ENCODE data around the gene STYK1. TPM values are rescaled to one million over a fixed set of nuclear protein-coding genes. Genes with fewer than 3 reads are reported as not detected.
A peak's percentile ranks its signal among the peaks of the same experiment; 100 is the strongest.

The STYK1 gene, protein sequence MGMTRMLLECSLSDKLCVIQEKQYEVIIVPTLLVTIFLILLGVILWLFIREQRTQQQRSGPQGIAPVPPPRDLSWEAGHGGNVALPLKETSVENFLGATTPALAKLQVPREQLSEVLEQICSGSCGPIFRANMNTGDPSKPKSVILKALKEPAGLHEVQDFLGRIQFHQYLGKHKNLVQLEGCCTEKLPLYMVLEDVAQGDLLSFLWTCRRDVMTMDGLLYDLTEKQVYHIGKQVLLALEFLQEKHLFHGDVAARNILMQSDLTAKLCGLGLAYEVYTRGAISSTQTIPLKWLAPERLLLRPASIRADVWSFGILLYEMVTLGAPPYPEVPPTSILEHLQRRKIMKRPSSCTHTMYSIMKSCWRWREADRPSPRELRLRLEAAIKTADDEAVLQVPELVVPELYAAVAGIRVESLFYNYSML
- 0.06 and 0.15 TPM in 2 replicates for total RNA-seq (ENCODE audit: low replicate concordance)

DNA sequence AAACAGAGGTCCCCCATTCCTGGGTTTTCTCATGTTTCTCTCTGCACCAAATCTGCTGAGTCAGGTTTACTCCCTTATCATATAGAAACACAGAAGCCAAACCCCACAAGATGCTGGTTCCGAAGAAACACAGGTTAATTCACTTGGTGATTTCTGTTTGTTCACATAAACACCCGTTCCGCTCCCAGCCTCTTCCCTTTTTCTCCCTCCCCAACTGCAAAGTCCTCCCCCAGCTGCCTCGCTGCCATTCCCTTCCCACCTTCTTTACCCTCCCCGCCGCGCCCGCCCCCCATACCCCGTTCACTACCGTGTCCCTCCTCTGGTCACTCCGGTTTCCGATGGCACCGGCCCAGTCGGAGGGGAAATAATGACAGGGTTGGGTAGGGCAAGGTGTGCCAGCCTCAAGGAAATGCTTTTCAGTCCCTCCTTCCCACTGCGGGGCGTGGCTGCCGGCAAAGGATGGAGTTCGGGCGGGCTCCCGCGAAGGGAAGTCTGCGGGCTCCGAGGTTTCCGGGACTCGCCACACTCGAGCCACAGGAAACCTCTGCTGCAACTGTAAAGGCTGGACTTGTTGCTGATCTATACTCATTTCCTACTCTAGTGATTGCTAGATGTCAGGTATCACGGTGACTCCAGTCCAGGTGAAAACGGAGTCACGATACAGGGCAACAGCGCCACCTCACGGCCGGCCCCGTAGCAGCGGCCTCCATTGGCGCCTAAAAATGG is at the start of gene STYK1:
Gene STYK1 (minus strand): TSS at position 394 of the 726 bp plus-strand sequence. CDS start 39,434 bp downstream, outside the sequence.
- no peak within 1 kb of the TSS for H3K27ac Mint-ChIP-seq
- H3K36me3 Mint-ChIP-seq, result no peaks in the 10 kb centered on the region
- peak within 1 kb of the TSS; percentile 86 for H3K4me3 Mint-ChIP-seq
- Histone ChIP-seq H3K27ac (no peak within 1 kb of the TSS), H3K79me2 (ENCODE audit: low read depth) (no peaks in the 10 kb centered on the region), H3K27me3 (peaks cover 19% of the 10 kb centered on the region), H4K20me1 (ENCODE audit: low read depth) (no peaks in the 10 kb centered on the region), H3K9ac (no peak within 1 kb of the TSS), H3K4me1 (no peaks in the 10 kb centered on the region), H3K4me2 (peak within 1 kb of the TSS; percentile 83), H3F3A (ENCODE audit: low read depth) (no peaks in the 10 kb centered on the region), H2AFZ (replicated peaks) (peak within 1 kb of the TSS; percentile 99), H3K9me3 (ENCODE audit: low read depth) (no peaks in the 10 kb centered on the region), H3K4me3 (peak within 1 kb of the TSS; percentile 57), H3K36me3 (no peaks in the 10 kb centered on the region)
- peak; percentile 75 for DNase-seq (ENCODE audit: low spot score)
- H3K4me1 Mint-ChIP-seq, result no peaks in the 10 kb centered on the region
- H3K9me3 Mint-ChIP-seq, result no peaks in the 10 kb centered on the region
- TF ChIP-seq, protein P1, sequence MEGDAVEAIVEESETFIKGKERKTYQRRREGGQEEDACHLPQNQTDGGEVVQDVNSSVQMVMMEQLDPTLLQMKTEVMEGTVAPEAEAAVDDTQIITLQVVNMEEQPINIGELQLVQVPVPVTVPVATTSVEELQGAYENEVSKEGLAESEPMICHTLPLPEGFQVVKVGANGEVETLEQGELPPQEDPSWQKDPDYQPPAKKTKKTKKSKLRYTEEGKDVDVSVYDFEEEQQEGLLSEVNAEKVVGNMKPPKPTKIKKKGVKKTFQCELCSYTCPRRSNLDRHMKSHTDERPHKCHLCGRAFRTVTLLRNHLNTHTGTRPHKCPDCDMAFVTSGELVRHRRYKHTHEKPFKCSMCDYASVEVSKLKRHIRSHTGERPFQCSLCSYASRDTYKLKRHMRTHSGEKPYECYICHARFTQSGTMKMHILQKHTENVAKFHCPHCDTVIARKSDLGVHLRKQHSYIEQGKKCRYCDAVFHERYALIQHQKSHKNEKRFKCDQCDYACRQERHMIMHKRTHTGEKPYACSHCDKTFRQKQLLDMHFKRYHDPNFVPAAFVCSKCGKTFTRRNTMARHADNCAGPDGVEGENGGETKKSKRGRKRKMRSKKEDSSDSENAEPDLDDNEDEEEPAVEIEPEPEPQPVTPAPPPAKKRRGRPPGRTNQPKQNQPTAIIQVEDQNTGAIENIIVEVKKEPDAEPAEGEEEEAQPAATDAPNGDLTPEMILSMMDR (IDR thresholded peaks at IDR 0.05), result peak; percentile 100
- TF ChIP-seq EZH2 (IDR thresholded peaks at IDR 0.05), result peak; percentile 52
- no peak for TF ChIP-seq EZH2phosphoT487 (IDR thresholded peaks at IDR 0.05)
- H3K27me3 Mint-ChIP-seq (ENCODE audit: insufficient read depth, low read depth), result peaks cover 8% of the 10 kb centered on the region

DNA sequence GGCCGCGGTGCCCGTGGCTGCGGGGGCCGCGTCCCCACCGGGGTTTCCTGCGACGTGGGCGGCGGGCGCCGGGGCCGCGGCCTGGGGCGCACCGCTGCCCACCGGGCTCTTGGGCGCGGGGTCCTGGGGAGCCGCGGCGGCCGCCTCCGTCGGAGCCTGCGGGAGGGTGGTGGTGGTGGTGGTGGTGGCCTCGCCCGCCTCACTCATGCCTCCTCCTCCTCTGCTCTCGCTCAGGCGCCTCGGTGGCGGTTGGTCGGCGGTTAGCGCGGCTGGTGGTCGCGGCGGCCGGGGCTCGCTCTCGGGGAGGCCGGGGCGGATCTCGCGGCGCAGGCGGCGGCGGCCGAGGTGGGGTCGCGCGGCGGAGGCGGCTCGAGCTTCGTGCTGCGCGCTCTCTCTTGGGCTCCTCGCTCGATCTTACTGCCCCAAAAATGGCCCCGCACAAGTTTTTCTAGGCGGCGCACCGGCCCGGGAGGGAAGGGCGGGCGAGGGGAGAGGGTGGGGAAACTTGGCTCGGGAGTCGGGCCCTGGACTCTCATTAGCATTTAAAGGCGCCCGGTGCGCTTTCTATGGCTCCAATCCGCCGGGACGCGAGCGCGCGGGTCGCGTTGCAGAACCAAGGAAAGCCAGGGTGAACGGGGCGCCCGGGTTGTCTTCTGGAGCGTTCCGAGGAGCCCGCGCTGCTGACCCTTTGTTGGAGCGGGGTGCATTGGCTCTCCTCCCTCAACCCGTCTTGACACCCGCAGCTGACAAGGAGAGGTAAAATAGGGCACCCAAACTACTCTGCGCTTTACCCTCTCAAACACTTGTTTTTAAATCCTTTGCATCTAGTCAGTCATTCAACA is 49.3 kb upstream of the STYK1 start, which contains the start of gene YBX3:
Gene YBX3 (minus strand): TSS at position 419 of the 842 bp plus-strand sequence. CDS start 212 bp downstream, at position 207.
- no peaks in the 10 kb centered on the region for H3K9me3 Mint-ChIP-seq
- peak within 1 kb of the TSS; percentile 8 for H3K27ac ChIP-seq
- peaks cover 41% of the 10 kb centered on the region for H3K4me1 ChIP-seq
- no peaks in the 10 kb centered on the region for H3K36me3 ChIP-seq
- no peaks in the 10 kb centered on the region for H3K36me3 Mint-ChIP-seq
- peaks cover 28% of the 10 kb centered on the region for H3K4me1 Mint-ChIP-seq
- H3K9ac ChIP-seq, result peak within 1 kb of the TSS; percentile 29
- H2AFZ ChIP-seq (replicated peaks), result peak within 1 kb of the TSS; percentile 83
- H3K4me3 Mint-ChIP-seq, result peak within 1 kb of the TSS; percentile 97
- H3F3A ChIP-seq (ENCODE audit: low read depth), result peaks cover 16% of the 10 kb centered on the region
- DNase-seq (ENCODE audit: low spot score), result peak; percentile 83
- peaks cover 46% of the 10 kb centered on the region for H3K79me2 ChIP-seq (ENCODE audit: low read depth)
- peak within 1 kb of the TSS; percentile 82 for H3K4me3 ChIP-seq
- peak within 1 kb of the TSS; percentile 86 for H3K4me2 ChIP-seq
- no peaks in the 10 kb centered on the region for H3K9me3 ChIP-seq (ENCODE audit: low read depth)
- peaks cover 26% of the 10 kb centered on the region for H3K27me3 ChIP-seq
- H4K20me1 ChIP-seq (ENCODE audit: low read depth), result peaks cover 9% of the 10 kb centered on the region
- peaks cover 8% of the 10 kb centered on the region for H3K27me3 Mint-ChIP-seq (ENCODE audit: insufficient read depth, low read depth)
- H3K27ac Mint-ChIP-seq, result peak within 1 kb of the TSS; percentile 26
- TF ChIP-seq, protein P1 (IDR thresholded peaks at IDR 0.05), result no peak
- no peak for TF ChIP-seq EZH2 (IDR thresholded peaks at IDR 0.05)
- TF ChIP-seq EZH2phosphoT487 (IDR thresholded peaks at IDR 0.05), result no peak

DNA sequence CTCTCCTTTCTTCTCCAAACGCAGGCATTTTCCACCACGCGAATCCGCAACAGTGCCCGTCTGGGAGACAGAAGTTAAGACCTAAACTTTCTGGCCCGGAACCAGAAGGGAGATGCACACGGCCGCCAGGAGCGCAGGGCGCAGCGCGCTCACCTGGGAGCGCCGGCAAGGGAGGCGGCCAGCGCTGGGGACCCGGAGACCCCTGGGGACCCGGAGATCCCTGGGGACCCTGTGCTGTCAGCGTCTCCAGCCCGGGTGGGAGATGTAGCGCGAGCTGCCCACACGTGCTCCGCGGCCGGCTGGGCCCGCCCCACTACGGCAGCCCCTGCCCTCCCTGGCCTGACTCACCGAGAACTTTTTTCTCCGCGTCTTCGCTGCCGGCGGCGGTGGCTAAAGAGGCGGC is 48.7 kb upstream of the STYK1 start:
- H3K36me3 Mint-ChIP-seq, result no peaks in the 10 kb centered on the region
- peak overlapping the region; percentile 86 for H3K4me2 ChIP-seq
- no peak for TF ChIP-seq EZH2 (IDR thresholded peaks at IDR 0.05)
- TF ChIP-seq, protein P1 (IDR thresholded peaks at IDR 0.05), result peak; percentile 28
- H3K27me3 Mint-ChIP-seq (ENCODE audit: insufficient read depth, low read depth), result peaks cover 8% of the 10 kb centered on the region
- H4K20me1 ChIP-seq (ENCODE audit: low read depth), result peaks cover 12% of the 10 kb centered on the region
- H3K4me3 ChIP-seq, result peak overlapping the region; percentile 82
- peaks cover 32% of the 10 kb centered on the region for H3K4me1 Mint-ChIP-seq
- peak; percentile 59 for DNase-seq (ENCODE audit: low spot score)
- H3K27ac ChIP-seq, result peak overlapping the region; percentile 8
- H3K27me3 ChIP-seq, result peaks cover 26% of the 10 kb centered on the region
- H3K4me3 Mint-ChIP-seq, result peak overlapping the region; percentile 97
- peak overlapping the region; percentile 40 for H2AFZ ChIP-seq (replicated peaks)
- peaks cover 47% of the 10 kb centered on the region for H3K4me1 ChIP-seq
- H3F3A ChIP-seq (ENCODE audit: low read depth), result peaks cover 16% of the 10 kb centered on the region
- H3K79me2 ChIP-seq (ENCODE audit: low read depth), result peaks cover 52% of the 10 kb centered on the region
- H3K9ac ChIP-seq, result peak overlapping the region; percentile 29
- no peaks in the 10 kb centered on the region for H3K9me3 ChIP-seq (ENCODE audit: low read depth)
- H3K27ac Mint-ChIP-seq, result peak overlapping the region; percentile 26
- no peaks in the 10 kb centered on the region for H3K9me3 Mint-ChIP-seq
- H3K36me3 ChIP-seq, result no peaks in the 10 kb centered on the region
